Natural killer cell (primary cell): Measurements from ENCODE around the gene PLAGL2. TPM values are rescaled to one million over a fixed set of nuclear protein-coding genes. Genes with fewer than 3 reads are reported as not detected.

Experiments
- ATAC-seq, 3 donors: fragments of 150-1000 bp in 2 of 3; fragments of 200-7000 bp in 1 of 3; cut with Tn5 transposase; 1 replicate in 1 of 3; 2 replicates in 2 of 3; pipeline ENCODE4 v1.10.0; 2021; ENCODE audit warnings: mild to moderate bottlenecking in 2 of 3, moderate library complexity in 2 of 3
- DNase-seq, 2 donors: peaks; one replicate each; pipeline versions ENCODE4 v3.0.0 to v3.0.0-alpha.2; 2013 to 2021; ENCODE audit warnings: mixed read lengths in 1 of 2
- H3K27ac ChIP-seq: one replicate; pipeline ENCODE4 v1.5.1; 2013; ENCODE audit warnings: mild to moderate bottlenecking, low read length
- H3K27me3 ChIP-seq: one replicate; pipeline ENCODE4 v1.6.1; 2013; ENCODE audit warnings: low read length; ENCODE audit not compliant: control insufficient read depth, insufficient read depth
- H3K36me3 ChIP-seq: one replicate; pipeline ENCODE4 v1.6.1; 2013; ENCODE audit warnings: low read length; ENCODE audit not compliant: control insufficient read depth, insufficient read depth
- H3K4me1 ChIP-seq: one replicate; pipeline ENCODE4 v1.6.1; 2013; ENCODE audit warnings: low read length; ENCODE audit not compliant: control insufficient read depth, insufficient read depth
- H3K4me3 ChIP-seq: one replicate; pipeline ENCODE4 v1.5.1; 2013; ENCODE audit warnings: low read length
- H3K9me3 ChIP-seq: one replicate; pipeline ENCODE4 v1.6.1; 2013; ENCODE audit warnings: low read length; ENCODE audit not compliant: control insufficient read depth, insufficient read depth
- H3K27ac Mint-ChIP-seq, 2 donors: one replicate each; pipeline ENCODE4 v1.8.0; 2022; ENCODE audit warnings: mild to moderate bottlenecking in 2 of 2, mixed read lengths in 2 of 2, moderate library complexity in 1 of 2
- H3K27me3 Mint-ChIP-seq, 2 donors: one replicate each; pipeline ENCODE4 v1.8.0; 2022; ENCODE audit warnings: low read depth in 2 of 2, mixed read lengths in 2 of 2
- H3K36me3 Mint-ChIP-seq: one replicate; pipeline ENCODE4 v1.8.0; 2022; ENCODE audit warnings: mixed read lengths
- H3K4me1 Mint-ChIP-seq, 2 donors: one replicate each; pipeline ENCODE4 v1.8.0; 2022; ENCODE audit warnings: mixed read lengths in 2 of 2
- H3K4me3 Mint-ChIP-seq: one replicate; pipeline ENCODE4 v1.8.0; 2022; ENCODE audit warnings: mild to moderate bottlenecking, moderate library complexity, mixed read lengths
- H3K9me3 Mint-ChIP-seq, 2 donors: one replicate each; pipeline ENCODE4 v1.8.0; 2022; ENCODE audit warnings: mixed read lengths in 2 of 2
- CTCF ChIP-seq: fragments of 200-600 bp; IDR thresholded peaks from one replicate; pipeline ENCODE4 v1.8.0; 2022; ENCODE audit warnings: antibody characterized with exemption
- WGBS: methylation state at CpG from one replicate; pipeline ENCODE4 v1.1.7; 2013; ENCODE audit warnings: missing lambda C conversion rate; ENCODE audit not compliant: insufficient coverage; 5-methylcytosine and 5-hydroxymethylcytosine counted together
- intact Hi-C: fragments of 100-400 bp; cut with micrococcal nuclease; formaldehyde crosslinking; loops from one replicate; pipeline ENCODE4 v1.14.2; 2022
- total RNA-seq, 4 donors: library from RNA; stranded (reverse); fragments of 120-200 nt in 1 of 4; gene quantifications; one replicate each; pipeline versions ENCODE4 v1.2.3 to v1.2.4, GENCODE V29; 2013 to 2022

Gene PLAGL2
- total RNA-seq, 3 donors from 2014 or later (not counting 1 experiment from before 2014, with no cell fraction given) = 13.5 to 16.6 (median 15.1) TPM

GRCh38 chr20:32206760-32207625 is 550 bp downstream of the PLAGL2 start:
- Histone ChIP-seq H3K9me3 (no peaks in the 10 kb centered on the region), H3K27me3 (no peaks in the 10 kb centered on the region), H3K27ac (peak overlapping the region; percentile 61), H3K4me3 (peak overlapping the region; percentile 78), H3K36me3 (peaks cover 4% of the 10 kb centered on the region), H3K4me1 (peaks cover 28% of the 10 kb centered on the region)
- ATAC-seq (peak in 2 of 3 donors; percentile 5 to 19), DNase-seq (peak in 1 of 2 donors; percentile 40)
- Mint-ChIP-seq H3K4me1 (peaks cover 81 to 88% of the 10 kb centered on the region in 2 donors), H3K36me3 (peaks cover 5% of the 10 kb centered on the region), H3K4me3 (peak overlapping the region; percentile 97), H3K27ac (peak overlapping the region; percentile 82 to 86), H3K27me3 (no peaks in the 10 kb centered on the region), H3K9me3 (no peaks in the 10 kb centered on the region)
- intact Hi-C loops = loop anchor here (1.0 to 2.0 kb wide), 3 partner anchors 78 to 151 kb away; partner anchors contain the start of genes ASXL1 and TM9SF4
- WGBS = 4% methylated on average over 40 of the region's 40 CpGs
- no peak for TF ChIP-seq CTCF

GRCh38 chr20:32205843-32206759 is 1.4 kb downstream of the PLAGL2 start:
- ATAC-seq = no peak
- H3K4me3 ChIP-seq = no peak overlapping the region
- TF ChIP-seq CTCF = no peak
- no peak overlapping the region for H3K27ac ChIP-seq
- peak overlapping the region; percentile 82 to 86 for H3K27ac Mint-ChIP-seq
- no peaks in the 10 kb centered on the region for H3K9me3 ChIP-seq
- peaks cover 7% of the 10 kb centered on the region for H3K36me3 ChIP-seq
- H3K4me1 Mint-ChIP-seq = peaks cover 75 to 84% of the 10 kb centered on the region in 2 donors
- H3K27me3 ChIP-seq = no peaks in the 10 kb centered on the region
- WGBS = 49% methylated on average over 5 of the region's 8 CpGs
- intact Hi-C loops = loop anchor here (2.0 kb wide), 1 partner anchor 79 kb away; no protein-coding TSS in a partner anchor
- no peak for DNase-seq
- H3K9me3 Mint-ChIP-seq = no peaks in the 10 kb centered on the region
- peak overlapping the region; percentile 97 for H3K4me3 Mint-ChIP-seq
- H3K4me1 ChIP-seq = peaks cover 28% of the 10 kb centered on the region
- no peaks in the 10 kb centered on the region for H3K36me3 Mint-ChIP-seq
- H3K27me3 Mint-ChIP-seq = no peaks in the 10 kb centered on the region

GRCh38 chr20:32205110-32205842 is 2.3 kb downstream of the PLAGL2 start:
- peaks cover 28% of the 10 kb centered on the region for H3K4me1 ChIP-seq
- WGBS = 74% methylated on average over 4 of the region's 5 CpGs

More at GRCh38 chr20:32205110-32205842, 2.3 kb downstream of the PLAGL2 start:
- H3K4me3 Mint-ChIP-seq = peak overlapping the region; percentile 81
- TF ChIP-seq CTCF = no peak
- Histone ChIP-seq H3K27ac (peak overlapping the region; percentile 17), H3K27me3 (no peaks in the 10 kb centered on the region), H3K36me3 (peaks cover 12% of the 10 kb centered on the region), H3K9me3 (no peaks in the 10 kb centered on the region), H3K4me3 (no peak overlapping the region)
- no peaks in the 10 kb centered on the region for H3K9me3 Mint-ChIP-seq
- peaks cover 67 to 78% of the 10 kb centered on the region in 2 donors for H3K4me1 Mint-ChIP-seq
- H3K27me3 Mint-ChIP-seq = no peaks in the 10 kb centered on the region
- intact Hi-C loops = no loop called here
- no peaks in the 10 kb centered on the region for H3K36me3 Mint-ChIP-seq
- DNase-seq (no peak), ATAC-seq (no peak)
- H3K27ac Mint-ChIP-seq = peak overlapping the region; percentile 82 to 86
